GM10248 (cell line): ENCODE measurements around the gene LIPK.

Experiments
- CTCF ChIA-PET: fragments of 300-600 bp; sonication (Branson Sonifier 250); formaldehyde crosslinking; extraction: SDS; loops from one replicate; lab custom pipeline; 2021; ENCODE audit warnings: antibody characterized with exemption; lab: Yijun Ruan, JAX
- POLR2A ChIA-PET: fragments of 350-650 bp; sonication (Branson Sonifier 250); formaldehyde crosslinking; extraction: SDS; loops from one replicate; lab custom pipeline; 2020; ENCODE audit warnings: antibody characterized with exemption; lab: Yijun Ruan, JAX
- DNase-seq: peaks from one replicate; pipeline ENCODE4 v3.0.0; 2012; ENCODE audit errors: extremely low spot score
- TF ChIP-seq, protein P1 (sequence below): IDR thresholded peaks from 2 replicates; pipeline ENCODE4 v1.5.1; 2012; ENCODE audit warnings: mild to moderate bottlenecking, low read depth; ENCODE audit errors: extremely low read depth, missing control alignments, control extremely low read depth

The LIPK gene

DNA sequence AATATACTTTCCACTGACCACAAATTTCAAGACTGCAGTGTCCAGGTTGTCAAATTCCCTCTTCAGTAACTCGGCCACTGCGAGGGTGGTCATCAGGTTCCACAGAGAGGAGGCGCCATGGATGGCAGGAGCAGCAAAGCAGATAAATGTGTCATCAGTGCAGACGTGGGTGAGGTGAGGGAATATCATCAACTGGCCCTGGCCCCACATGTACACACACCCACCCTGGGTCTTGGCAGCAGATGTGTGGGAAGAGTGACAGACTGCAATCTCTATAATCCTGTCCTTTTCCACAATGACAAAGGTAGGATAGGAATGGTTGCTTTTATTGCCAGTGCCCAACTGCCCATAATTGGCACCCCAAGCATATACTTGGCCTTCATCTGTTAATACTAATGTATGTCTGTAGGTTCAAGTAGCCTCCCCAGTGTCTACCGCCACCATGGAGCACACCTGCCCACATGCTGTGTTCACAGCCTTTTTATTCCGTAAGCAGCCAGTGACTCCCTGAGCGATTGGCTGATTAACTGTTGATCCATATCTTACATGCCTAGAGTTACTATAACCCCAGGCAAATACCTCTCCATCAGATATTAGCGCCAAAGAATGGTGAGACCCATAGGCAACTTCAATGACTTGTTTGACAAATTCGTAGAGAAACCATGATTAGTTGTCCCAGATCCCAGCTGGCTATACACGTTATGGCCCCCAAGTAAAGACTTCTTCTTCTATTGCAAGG is 80.2 kb downstream of the LIPK start:
- CTCF ChIA-PET: no interaction called here
- no peak for DNase-seq
- POLR2A ChIA-PET: no interaction called here
- TF ChIP-seq, protein P1, sequence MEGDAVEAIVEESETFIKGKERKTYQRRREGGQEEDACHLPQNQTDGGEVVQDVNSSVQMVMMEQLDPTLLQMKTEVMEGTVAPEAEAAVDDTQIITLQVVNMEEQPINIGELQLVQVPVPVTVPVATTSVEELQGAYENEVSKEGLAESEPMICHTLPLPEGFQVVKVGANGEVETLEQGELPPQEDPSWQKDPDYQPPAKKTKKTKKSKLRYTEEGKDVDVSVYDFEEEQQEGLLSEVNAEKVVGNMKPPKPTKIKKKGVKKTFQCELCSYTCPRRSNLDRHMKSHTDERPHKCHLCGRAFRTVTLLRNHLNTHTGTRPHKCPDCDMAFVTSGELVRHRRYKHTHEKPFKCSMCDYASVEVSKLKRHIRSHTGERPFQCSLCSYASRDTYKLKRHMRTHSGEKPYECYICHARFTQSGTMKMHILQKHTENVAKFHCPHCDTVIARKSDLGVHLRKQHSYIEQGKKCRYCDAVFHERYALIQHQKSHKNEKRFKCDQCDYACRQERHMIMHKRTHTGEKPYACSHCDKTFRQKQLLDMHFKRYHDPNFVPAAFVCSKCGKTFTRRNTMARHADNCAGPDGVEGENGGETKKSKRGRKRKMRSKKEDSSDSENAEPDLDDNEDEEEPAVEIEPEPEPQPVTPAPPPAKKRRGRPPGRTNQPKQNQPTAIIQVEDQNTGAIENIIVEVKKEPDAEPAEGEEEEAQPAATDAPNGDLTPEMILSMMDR: no peak

- POLR2A ChIA-PET: no interaction called here
- CTCF ChIA-PET: interaction anchor here (1.1 to 1.4 kb wide), 3 partner anchors 18 to 204 kb away, joined by 4 to 6 read pairs (median 4); partner anchors contain the start of gene RNLS
- DNase-seq: no peak
- TF ChIP-seq, protein P1: no peak
Observed at GRCh38 chr10:88787463-88787862, 81.4 kb downstream of the LIPK start.

- ChIA-PET CTCF (interaction anchor here (1.0 to 1.7 kb wide), 3 partner anchors 15 to 206 kb away, joined by 3 to 4 read pairs (median 4); partner anchors contain the start of gene RNLS), POLR2A (no interaction called here)
- TF ChIP-seq, protein P1: no peak
- DNase-seq: no peak
Observed at GRCh38 chr10:88788924-88789323, 82.9 kb downstream of the LIPK start.

GRCh38 chr10:88791924-88792323 is 85.9 kb downstream of the LIPK start:
- ChIA-PET POLR2A (no interaction called here), CTCF (interaction anchor here (1.0 to 1.5 kb wide), 4 partner anchors 9 to 92 kb away, joined by 3 to 8 read pairs (median 4); no protein-coding TSS in a partner anchor)
- TF ChIP-seq, protein P1: peak; percentile 27
- DNase-seq: peak; percentile 27

- TF ChIP-seq, protein P1: no peak
- ChIA-PET CTCF (interaction anchor here (1.0 to 1.1 kb wide), 2 partner anchors 8 to 93 kb away, joined by 4 read pairs; no protein-coding TSS in a partner anchor), POLR2A (interaction anchor here (0.7 kb wide), 1 partner anchor 366 kb away, joined by 3 read pairs; no protein-coding TSS in a partner anchor)
- DNase-seq: no peak
Observed at GRCh38 chr10:88792661-88793060, 86.6 kb downstream of the LIPK start.

DNA sequence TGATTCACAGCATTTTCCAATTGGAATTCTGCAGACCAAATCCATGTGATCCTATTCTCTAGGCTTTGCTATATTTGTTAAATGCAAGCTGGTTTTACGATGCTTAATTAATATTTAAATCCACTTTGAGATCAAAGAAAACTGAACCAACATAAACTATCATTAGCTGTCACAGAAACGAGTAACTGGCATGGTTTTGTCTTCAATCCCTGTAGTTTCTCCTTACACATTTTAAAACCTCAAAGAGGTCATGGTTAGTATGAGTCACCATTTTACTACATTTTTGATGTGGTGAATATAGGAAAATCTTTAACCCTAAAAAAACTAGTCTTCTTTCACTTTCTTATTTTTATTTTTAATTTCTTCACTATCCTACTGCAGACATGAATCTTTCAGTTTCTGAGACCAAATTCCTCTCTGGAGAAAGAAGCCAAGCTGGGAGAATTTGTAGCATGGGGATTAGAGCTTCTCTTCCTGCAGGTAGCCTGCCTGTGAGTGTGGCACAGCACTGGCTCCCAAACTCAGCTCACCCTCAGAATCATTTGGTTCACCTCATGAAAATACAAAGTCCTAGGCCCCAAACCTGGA is 87.8 kb downstream of the LIPK start:
- TF ChIP-seq, protein P1: no peak
- peak; percentile 28 for DNase-seq
- CTCF ChIA-PET: interaction anchor here (0.9 to 2.7 kb wide), 6 partner anchors 9 to 211 kb away, joined by 3 to 10 read pairs (median 4); partner anchors contain the start of genes LIPM and RNLS
- POLR2A ChIA-PET: interaction anchor here (0.6 kb wide), 1 partner anchor 944 kb away, joined by 3 read pairs; no protein-coding TSS in a partner anchor
